Neuronal stem cell (in vitro differentiated cells): ENCODE results near the gene CNN2.
A peak's percentile ranks its signal among the peaks of the same experiment; 100 is the strongest.

ENCODE experiments used
- DNase-seq: peaks from one replicate; pipeline ENCODE4 v3.0.0-alpha.2; 2013; ENCODE audit warnings: low spot score
- H2AFZ ChIP-seq: one replicate; pipeline ENCODE4 v1.6.1; 2013; ENCODE audit warnings: mild to moderate bottlenecking, low read length, inconsistent platforms
- H2AK5ac ChIP-seq: 2 replicates; pipeline ENCODE4 v1.6.1; 2013; ENCODE audit warnings: low read depth, mild to moderate bottlenecking, inconsistent platforms, low read length, moderate library complexity, mixed read lengths
- H2BK120ac ChIP-seq: 2 replicates; pipeline ENCODE4 v1.6.1; 2013; ENCODE audit warnings: low read depth, mild to moderate bottlenecking, inconsistent platforms, low read length, moderate library complexity, mixed read lengths
- H2BK12ac ChIP-seq: one replicate; pipeline ENCODE4 v1.6.1; 2013; ENCODE audit warnings: low read length, inconsistent platforms
- H2BK15ac ChIP-seq: 2 replicates; pipeline ENCODE4 v1.6.1; 2013; ENCODE audit warnings: mild to moderate bottlenecking, low read length, inconsistent platforms, mixed read lengths
- H2BK5ac ChIP-seq: one replicate; pipeline ENCODE4 v1.6.1; 2013; ENCODE audit warnings: inconsistent platforms, mild to moderate bottlenecking, low read length, moderate library complexity
- H3K14ac ChIP-seq: one replicate; pipeline ENCODE4 v1.6.1; 2013; ENCODE audit warnings: low read length, inconsistent platforms
- H3K18ac ChIP-seq: 2 replicates; pipeline ENCODE4 v1.6.1; 2013; ENCODE audit warnings: low read length, inconsistent platforms
- H3K23ac ChIP-seq: 2 replicates; pipeline ENCODE4 v1.6.1; 2013; ENCODE audit warnings: low read depth, mild to moderate bottlenecking, mixed read lengths, low read length, inconsistent platforms; ENCODE audit not compliant: poor library complexity
- H3K27ac ChIP-seq: replicated peaks from 3 replicates; pipeline ENCODE4 v1.5.1; 2013; ENCODE audit warnings: low read length, inconsistent platforms
- H3K27me3 ChIP-seq, 3 experiments: 2 replicates each; pipeline ENCODE4 v1.6.1; 2013; ENCODE audit warnings: low read length in 3 of 3, mild to moderate bottlenecking in 2 of 3, inconsistent platforms in 1 of 3, low read depth in 1 of 3, mixed read lengths in 1 of 3, moderate library complexity in 1 of 3; ENCODE audit not compliant: control insufficient read depth in 3 of 3, insufficient read depth in 3 of 3
- H3K36me3 ChIP-seq, 2 donors: replicated peaks in 1 of 2; 2 replicates each; pipeline ENCODE4 v1.6.1; 2013; ENCODE audit warnings: low read length in 2 of 2; ENCODE audit not compliant: control insufficient read depth in 2 of 2, insufficient read depth in 2 of 2
- H3K4ac ChIP-seq: 2 replicates; pipeline ENCODE4 v1.6.1; 2013; ENCODE audit warnings: inconsistent platforms, mild to moderate bottlenecking, low read length, moderate library complexity
- H3K4me1 ChIP-seq, 2 donors: 1 replicate in 1 of 2; 2 replicates in 1 of 2; pipeline ENCODE4 v1.6.1; 2013; ENCODE audit warnings: low read length in 2 of 2, low read depth in 1 of 2; ENCODE audit not compliant: control insufficient read depth in 2 of 2, insufficient read depth in 1 of 2
- H3K4me2 ChIP-seq: one replicate; pipeline ENCODE4 v1.6.1; 2013; ENCODE audit warnings: mild to moderate bottlenecking, low read length, inconsistent platforms; ENCODE audit not compliant: insufficient read depth, poor library complexity, severe bottlenecking
- H3K4me3 ChIP-seq, 2 donors: 2 replicates each; pipeline ENCODE4 v1.5.1; 2013; ENCODE audit warnings: low read length in 2 of 2, mild to moderate bottlenecking in 2 of 2, inconsistent platforms in 1 of 2, moderate library complexity in 1 of 2
- H3K79me1 ChIP-seq: one replicate; pipeline ENCODE4 v1.6.1; 2013; ENCODE audit warnings: low read depth, mild to moderate bottlenecking, inconsistent platforms, low read length, moderate library complexity
- H3K9ac ChIP-seq: one replicate; pipeline ENCODE4 v1.6.1; 2013; ENCODE audit warnings: mild to moderate bottlenecking, low read depth, low read length, inconsistent platforms; ENCODE audit not compliant: poor library complexity
- H3K9me3 ChIP-seq, 2 donors: replicated peaks in 1 of 2; 2 replicates each; pipeline versions ENCODE3 to v1.6.1; 2013; ENCODE audit warnings: low read length in 2 of 2, mild to moderate bottlenecking in 2 of 2, inconsistent platforms in 1 of 2, low read depth in 1 of 2, mixed read lengths in 1 of 2, moderate library complexity in 1 of 2; ENCODE audit not compliant: control insufficient read depth in 2 of 2, insufficient read depth in 1 of 2
- H4K8ac ChIP-seq: one replicate; pipeline ENCODE4 v1.6.1; 2013; ENCODE audit warnings: low read depth, mild to moderate bottlenecking, inconsistent platforms, low read length, moderate library complexity
- H4K91ac ChIP-seq: one replicate; pipeline ENCODE4 v1.6.1; 2013; ENCODE audit warnings: low read length, low read depth, mild to moderate bottlenecking, inconsistent platforms; ENCODE audit not compliant: poor library complexity
- WGBS, 2 donors: extraction: QIAGEN DNeasy Blood & Tissue Kit; methylation state at CpG; one replicate each; pipeline ENCODE4 v1.1.7; 2013; ENCODE audit warnings: missing lambda C conversion rate in 2 of 2, mixed read lengths in 1 of 2; ENCODE audit not compliant: insufficient read length in 2 of 2, insufficient replicate concordance in 1 of 2; ENCODE audit errors: extremely low coverage in 2 of 2; 5-methylcytosine and 5-hydroxymethylcytosine counted together

The CNN2 gene

GRCh38 chr19:992670-993055 is 33.7 kb upstream of the CNN2 start:
- H3K9ac ChIP-seq = peak overlapping the region; percentile 53
- H3K9me3 ChIP-seq = no peaks in the 10 kb centered on the region
- H3K14ac ChIP-seq = peak overlapping the region; percentile 38
- H4K8ac ChIP-seq = no peak overlapping the region
- peaks cover 18 to 55% of the 10 kb centered on the region in 2 donors for H3K36me3 ChIP-seq
- H2BK12ac ChIP-seq = no peak overlapping the region
- peaks cover 6% of the 10 kb centered on the region for H3K79me1 ChIP-seq
- H3K4me2 ChIP-seq = no peak overlapping the region
- no peak overlapping the region for H2BK5ac ChIP-seq
- no peak overlapping the region for H2AFZ ChIP-seq
- peaks cover 3 to 6% of the 10 kb centered on the region in 2 donors for H3K4me1 ChIP-seq
- no peak overlapping the region for H2BK15ac ChIP-seq
- no peak overlapping the region for H3K18ac ChIP-seq
- WGBS, 2 donors = no CpG with 5 or more reads among the region's 13 CpGs
- no peak overlapping the region for H3K4ac ChIP-seq
- H2AK5ac ChIP-seq = no peak overlapping the region
- H4K91ac ChIP-seq = no peak overlapping the region
- H3K4me3 ChIP-seq = no peak overlapping the region
- no peak overlapping the region for H3K23ac ChIP-seq
- peaks cover 0 to 16% (median 0%) of the 10 kb centered on the region in 3 experiments for H3K27me3 ChIP-seq
- DNase-seq = no peak
- no peak overlapping the region for H3K27ac ChIP-seq
- no peak overlapping the region for H2BK120ac ChIP-seq

- Histone ChIP-seq H3K4ac (no peak overlapping the region), H3K23ac (peak overlapping the region; percentile 43), H3K9ac (peak overlapping the region; percentile 60), H3K18ac (peak overlapping the region; percentile 64), H4K8ac (no peak overlapping the region), H3K36me3 (peaks cover 14 to 49% of the 10 kb centered on the region in 2 donors), H3K4me2 (no peak overlapping the region), H3K14ac (peak overlapping the region; percentile 56), H3K4me3 (no peak overlapping the region), H3K9me3 (no peaks in the 10 kb centered on the region), H3K27me3 (peaks cover 0 to 23% (median 2%) of the 10 kb centered on the region in 3 experiments), H2BK15ac (no peak overlapping the region), H3K79me1 (peaks cover 6% of the 10 kb centered on the region), H2BK5ac (peak overlapping the region; percentile 39), H2BK12ac (no peak overlapping the region), H3K27ac (no peak overlapping the region), H3K4me1 (peaks cover 3 to 6% of the 10 kb centered on the region in 2 donors), H2AFZ (no peak overlapping the region), H2BK120ac (no peak overlapping the region), H2AK5ac (peak overlapping the region; percentile 56), H4K91ac (no peak overlapping the region)
- WGBS, 2 donors = no CpG with 5 or more reads among the region's 17 CpGs
- no peak for DNase-seq
Measured at GRCh38 chr19:993361-993830, 33.0 kb upstream of the CNN2 start.

- Histone ChIP-seq H2AFZ (no peak overlapping the region), H3K14ac (peak overlapping the region; percentile 56), H3K9ac (peak overlapping the region; percentile 60), H2BK5ac (no peak overlapping the region), H2BK12ac (peak overlapping the region; percentile 84), H2AK5ac (no peak overlapping the region), H2BK120ac (no peak overlapping the region), H3K4me2 (no peak overlapping the region), H2BK15ac (no peak overlapping the region), H3K4ac (no peak overlapping the region), H3K18ac (peak overlapping the region; percentile 64), H3K4me1 (peaks cover 3 to 6% of the 10 kb centered on the region in 2 donors), H3K27ac (no peak overlapping the region), H3K79me1 (peaks cover 6% of the 10 kb centered on the region), H3K9me3 (no peaks in the 10 kb centered on the region), H4K8ac (no peak overlapping the region), H3K23ac (peak overlapping the region; percentile 43), H4K91ac (no peak overlapping the region), H3K36me3 (peaks cover 14 to 44% of the 10 kb centered on the region in 2 donors), H3K4me3 (no peak overlapping the region), H3K27me3 (peaks cover 0 to 28% (median 3%) of the 10 kb centered on the region in 3 experiments)
- DNase-seq = no peak
- no CpG with 5 or more reads among the region's 43 CpGs for WGBS, 2 donors
Measured at GRCh38 chr19:993831-994393, 32.5 kb upstream of the CNN2 start.

GRCh38 chr19:994516-994915 is 31.9 kb upstream of the CNN2 start:
- H2AFZ ChIP-seq = no peak overlapping the region
- H2BK15ac ChIP-seq = no peak overlapping the region
- no peak overlapping the region for H3K9ac ChIP-seq
- no peak overlapping the region for H4K8ac ChIP-seq
- H3K4me1 ChIP-seq = peaks cover 3 to 6% of the 10 kb centered on the region in 2 donors
- no peak overlapping the region for H3K4me3 ChIP-seq
- H3K79me1 ChIP-seq = peaks cover 6% of the 10 kb centered on the region
- no peak overlapping the region for H2AK5ac ChIP-seq
- no peak overlapping the region for H3K14ac ChIP-seq
- peaks cover 0 to 34% (median 9%) of the 10 kb centered on the region in 3 experiments for H3K27me3 ChIP-seq
- H3K9me3 ChIP-seq = no peaks in the 10 kb centered on the region
- DNase-seq = no peak
- H2BK12ac ChIP-seq = no peak overlapping the region
- no peak overlapping the region for H3K4ac ChIP-seq
- H4K91ac ChIP-seq = no peak overlapping the region
- no peak overlapping the region for H3K4me2 ChIP-seq
- H3K23ac ChIP-seq = no peak overlapping the region
- WGBS, 2 donors = no CpG with 5 or more reads among the region's 18 CpGs
- H2BK120ac ChIP-seq = no peak overlapping the region
- H3K27ac ChIP-seq = no peak overlapping the region
- H2BK5ac ChIP-seq = no peak overlapping the region
- H3K18ac ChIP-seq = no peak overlapping the region
- peaks cover 13 to 38% of the 10 kb centered on the region in 2 donors for H3K36me3 ChIP-seq
